GM18951 (cell line): ENCODE data around the gene C9orf57.

Experiments
- POLR2A ChIP-seq: IDR thresholded peaks from 4 replicates; pipeline ENCODE4 v1.6.1; 2011; ENCODE audit warnings: mild to moderate bottlenecking; ENCODE audit not compliant: insufficient read length, insufficient read depth; ENCODE audit errors: extremely low read depth
- in situ Hi-C: fragments of 300-500 bp; cut with MboI; formaldehyde crosslinking; loops from one replicate; pipeline ENCODE4 v1.12.0; 2022; ENCODE audit warnings: low sequenced_read_pairs, mixed read lengths, inconsistent platforms; ENCODE audit not compliant: unreplicated experiment

Gene C9orf57

GRCh38 chr9:72041775-72042194 lies 18.6 kb downstream of the C9orf57 start:
- in situ Hi-C loops, result loop anchor here (25.0 kb wide), 2 partner anchors 546 to 771 kb away; no protein-coding TSS in a partner anchor
- TF ChIP-seq POLR2A, result no peak

- in situ Hi-C loops, result loop anchor here (25.0 kb wide), 2 partner anchors 546 to 771 kb away; no protein-coding TSS in a partner anchor
- no peak for TF ChIP-seq POLR2A
Measured at GRCh38 chr9:72041369-72041768, 19.0 kb downstream of the C9orf57 start.

DNA sequence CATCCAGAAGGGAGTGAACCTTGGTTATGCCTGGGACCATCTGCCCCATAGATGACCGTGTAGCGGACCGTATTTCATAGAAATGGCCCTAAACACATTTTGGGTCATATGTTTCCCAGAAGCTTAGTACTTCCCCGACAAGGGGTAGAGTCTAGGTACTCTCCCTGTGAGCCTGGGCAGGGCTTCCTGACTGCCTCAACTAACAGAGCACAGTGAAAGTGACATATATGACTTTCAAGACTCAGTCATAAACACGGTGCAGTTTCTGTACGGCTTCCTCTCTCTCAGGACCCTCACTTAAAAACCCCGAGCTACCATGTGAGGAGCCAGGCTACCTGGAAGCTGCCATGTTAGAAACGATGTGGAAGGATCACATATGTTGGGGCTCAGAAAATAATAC lies 20.9 kb downstream of the C9orf57 start:
- no peak for TF ChIP-seq POLR2A
- in situ Hi-C loops, result loop anchor here (5.0 to 25.0 kb wide), 4 partner anchors 225 to 773 kb away; no protein-coding TSS in a partner anchor

DNA sequence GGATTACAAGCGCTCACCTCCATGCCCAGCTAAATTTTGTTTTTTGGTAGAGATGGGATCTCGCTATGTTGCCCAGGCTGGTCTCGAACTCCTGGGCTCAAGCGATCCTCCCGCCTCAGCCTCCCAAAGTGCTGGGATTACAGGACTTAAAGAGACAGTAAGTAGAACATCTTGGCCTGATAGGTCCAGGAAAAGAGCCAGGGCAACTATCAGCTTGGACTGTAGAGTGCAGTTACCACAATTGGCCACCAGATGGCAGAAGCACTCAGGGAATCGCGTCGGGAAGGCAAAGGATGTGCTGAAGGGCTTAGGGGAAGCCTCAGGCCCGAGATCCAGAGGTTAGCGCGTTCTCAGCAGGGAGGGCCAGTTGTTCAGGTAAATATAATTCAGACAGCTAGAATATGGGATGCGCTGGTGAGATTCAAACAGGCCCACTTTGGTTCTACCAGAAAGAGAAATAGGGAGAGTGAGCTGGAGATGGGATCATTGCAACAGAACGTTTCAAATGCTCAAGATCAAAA lies 21.5 kb downstream of the C9orf57 start:
- in situ Hi-C loops, result loop anchor here (5.0 to 25.0 kb wide), 4 partner anchors 224 to 773 kb away; no protein-coding TSS in a partner anchor
- TF ChIP-seq POLR2A, result no peak

GRCh38 chr9:72038408-72038807 lies 22.0 kb downstream of the C9orf57 start:
- TF ChIP-seq POLR2A, result no peak
- in situ Hi-C loops, result loop anchor here (5.0 to 25.0 kb wide), 4 partner anchors 224 to 774 kb away; no protein-coding TSS in a partner anchor

DNA sequence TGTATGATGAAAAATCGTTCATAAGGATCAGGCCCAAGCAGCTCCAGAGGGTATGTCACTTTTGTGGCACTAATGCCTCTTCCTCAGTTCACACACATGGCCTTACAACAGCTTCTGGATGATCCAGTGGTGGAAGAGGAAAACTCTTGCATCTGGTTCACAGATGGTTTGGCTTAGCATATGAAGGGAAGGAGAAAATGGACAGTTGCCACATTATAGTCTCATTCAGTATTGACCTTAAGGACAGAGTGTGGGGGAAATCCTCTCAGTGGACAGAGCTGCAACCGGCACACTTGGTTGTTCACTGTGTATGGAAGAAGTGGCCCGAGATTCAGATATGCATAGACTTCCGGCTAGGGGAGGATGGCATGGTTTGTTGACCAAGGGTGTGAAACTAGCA lies 22.8 kb downstream of the C9orf57 start:
- in situ Hi-C loops, result loop anchor here (5.0 to 25.0 kb wide), 4 partner anchors 223 to 775 kb away; no protein-coding TSS in a partner anchor
- TF ChIP-seq POLR2A, result no peak

DNA sequence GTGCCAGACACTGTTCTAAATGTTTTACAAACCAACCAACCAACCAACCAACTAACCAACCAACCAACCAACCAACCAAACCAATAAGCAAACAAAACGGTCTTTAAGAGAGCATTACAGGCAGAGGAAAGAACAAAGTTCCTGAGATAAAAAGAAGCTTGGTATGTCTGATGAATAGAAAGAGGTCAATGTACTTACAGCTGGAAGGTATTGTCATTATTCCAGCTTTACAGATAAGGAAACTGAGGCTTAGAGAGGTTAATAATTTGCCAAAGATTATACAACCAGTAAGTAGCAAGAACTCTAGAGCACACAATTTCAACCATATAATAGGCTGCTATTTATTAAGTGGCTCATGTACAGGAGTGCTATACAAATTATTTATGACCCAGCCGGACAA lies 29.6 kb downstream of the C9orf57 start:
- in situ Hi-C loops, result loop anchor here (10.0 to 25.0 kb wide), 3 partner anchors 216 to 782 kb away; no protein-coding TSS in a partner anchor

DNA sequence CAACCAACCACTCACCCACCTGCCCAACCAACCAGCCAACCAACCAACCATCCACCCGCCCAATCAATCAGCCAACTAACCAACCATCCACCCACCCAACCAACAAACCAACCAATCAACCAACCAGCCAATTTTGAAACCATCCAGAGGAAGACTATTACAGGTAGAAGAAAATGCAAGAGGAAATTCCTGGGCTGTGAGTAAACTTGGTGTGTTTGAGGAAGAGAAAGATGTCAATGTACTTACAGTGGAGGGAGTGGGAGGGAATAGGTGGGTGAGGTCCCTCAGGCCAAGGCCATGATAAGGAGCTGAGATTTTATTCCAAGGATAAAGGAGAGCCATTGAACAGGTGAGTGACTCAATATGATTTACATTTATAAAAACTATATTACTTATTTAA lies 30.4 kb downstream of the C9orf57 start:
- no peak for TF ChIP-seq POLR2A
- in situ Hi-C loops, result loop anchor here (10.0 to 25.0 kb wide), 3 partner anchors 215 to 782 kb away; no protein-coding TSS in a partner anchor

More for the DNA sequence above, 29.6 kb downstream of the C9orf57 start:
- TF ChIP-seq POLR2A, result no peak

GRCh38 chr9:72025906-72026305 lies 34.5 kb downstream of the C9orf57 start:
- in situ Hi-C loops, result loop anchor here (25.0 kb wide), 2 partner anchors 561 to 786 kb away; no protein-coding TSS in a partner anchor
- TF ChIP-seq POLR2A, result no peak

GRCh38 chr9:72023596-72023995 lies 36.8 kb downstream of the C9orf57 start:
- TF ChIP-seq POLR2A, result no peak
- in situ Hi-C loops, result loop anchor here (25.0 kb wide), 1 partner anchor 411 kb away; no protein-coding TSS in a partner anchor

GRCh38 chr9:72022841-72023240 lies 37.6 kb downstream of the C9orf57 start:
- no peak for TF ChIP-seq POLR2A
- in situ Hi-C loops, result loop anchor here (25.0 kb wide), 1 partner anchor 411 kb away; no protein-coding TSS in a partner anchor

- TF ChIP-seq POLR2A, result no peak
- in situ Hi-C loops, result loop anchor here (25.0 kb wide), 1 partner anchor 401 kb away; no protein-coding TSS in a partner anchor
Measured at GRCh38 chr9:72013292-72013760, 47.1 kb downstream of the C9orf57 start.

- in situ Hi-C loops, result loop anchor here (25.0 kb wide), 1 partner anchor 400 kb away; no protein-coding TSS in a partner anchor
- TF ChIP-seq POLR2A, result no peak
Measured at GRCh38 chr9:72012646-72013045, 47.8 kb downstream of the C9orf57 start.

- in situ Hi-C loops, result loop anchor here (25.0 kb wide), 1 partner anchor 395 kb away; no protein-coding TSS in a partner anchor
Measured at GRCh38 chr9:72007726-72008125, 52.7 kb downstream of the C9orf57 start.
